Measurements from ENCODE around the gene IBSP. TPM values are rescaled to one million over a fixed set of nuclear protein-coding genes. Genes with fewer than 3 reads are reported as not detected.

The IBSP gene
- total RNA-seq, 1 donor from 2014 or later: not detected

DNA sequence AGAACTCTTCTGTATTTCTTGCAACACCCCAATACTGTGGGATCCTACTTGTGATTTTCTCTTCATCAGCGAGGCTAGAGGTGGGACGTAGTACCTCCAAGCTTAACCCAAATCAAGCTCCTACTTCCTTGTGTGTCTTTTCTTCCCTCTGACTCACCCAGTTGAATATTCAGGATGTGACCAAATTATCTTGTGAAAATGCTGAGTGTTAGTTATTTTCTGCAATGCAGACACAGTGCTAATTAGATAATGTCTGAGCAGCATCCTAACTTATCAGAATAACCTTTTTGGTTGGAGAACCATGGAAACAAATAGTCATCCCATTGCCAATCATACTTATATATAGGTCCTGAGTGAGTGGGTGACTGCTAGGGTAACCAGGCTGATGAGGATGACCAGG is 35.8 kb downstream of the IBSP start:
- no peaks in the 10 kb centered on the region for H3K27me3 ChIP-seq (ENCODE audit: low read depth)
- intact Hi-C loops (cut with micrococcal nuclease): loop anchor here (5.0 to 10.0 kb wide), 2 partner anchors 158 to 480 kb away; no protein-coding TSS in a partner anchor
- TF ChIP-seq, protein P1, sequence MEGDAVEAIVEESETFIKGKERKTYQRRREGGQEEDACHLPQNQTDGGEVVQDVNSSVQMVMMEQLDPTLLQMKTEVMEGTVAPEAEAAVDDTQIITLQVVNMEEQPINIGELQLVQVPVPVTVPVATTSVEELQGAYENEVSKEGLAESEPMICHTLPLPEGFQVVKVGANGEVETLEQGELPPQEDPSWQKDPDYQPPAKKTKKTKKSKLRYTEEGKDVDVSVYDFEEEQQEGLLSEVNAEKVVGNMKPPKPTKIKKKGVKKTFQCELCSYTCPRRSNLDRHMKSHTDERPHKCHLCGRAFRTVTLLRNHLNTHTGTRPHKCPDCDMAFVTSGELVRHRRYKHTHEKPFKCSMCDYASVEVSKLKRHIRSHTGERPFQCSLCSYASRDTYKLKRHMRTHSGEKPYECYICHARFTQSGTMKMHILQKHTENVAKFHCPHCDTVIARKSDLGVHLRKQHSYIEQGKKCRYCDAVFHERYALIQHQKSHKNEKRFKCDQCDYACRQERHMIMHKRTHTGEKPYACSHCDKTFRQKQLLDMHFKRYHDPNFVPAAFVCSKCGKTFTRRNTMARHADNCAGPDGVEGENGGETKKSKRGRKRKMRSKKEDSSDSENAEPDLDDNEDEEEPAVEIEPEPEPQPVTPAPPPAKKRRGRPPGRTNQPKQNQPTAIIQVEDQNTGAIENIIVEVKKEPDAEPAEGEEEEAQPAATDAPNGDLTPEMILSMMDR (IDR thresholded peaks at IDR 0.05; ENCODE audit: borderline replicate concordance): no peak
- no peak overlapping the region for H3K27ac ChIP-seq (replicated peaks)
- DNase-seq: no peak
- H3K4me1 ChIP-seq: peaks cover 7% of the 10 kb centered on the region
- no peak overlapping the region for H3K4me3 ChIP-seq
- H3K36me3 ChIP-seq: no peaks in the 10 kb centered on the region
- no peaks in the 10 kb centered on the region for H3K9me3 ChIP-seq (replicated peaks)

- Histone ChIP-seq H3K27ac (replicated peaks) (no peak overlapping the region), H3K36me3 (no peaks in the 10 kb centered on the region), H3K4me3 (no peak overlapping the region), H3K9me3 (replicated peaks) (no peaks in the 10 kb centered on the region), H3K27me3 (ENCODE audit: low read depth) (no peaks in the 10 kb centered on the region), H3K4me1 (peaks cover 7% of the 10 kb centered on the region)
- TF ChIP-seq, protein P1 (IDR thresholded peaks at IDR 0.05; ENCODE audit: borderline replicate concordance): no peak
- DNase-seq: no peak
- intact Hi-C loops (cut with micrococcal nuclease): loop anchor here (5.0 to 10.0 kb wide), 2 partner anchors 158 to 481 kb away; no protein-coding TSS in a partner anchor
These were observed 36.4 kb downstream of the IBSP start for GRCh38 chr4:87835743-87836142.

DNA sequence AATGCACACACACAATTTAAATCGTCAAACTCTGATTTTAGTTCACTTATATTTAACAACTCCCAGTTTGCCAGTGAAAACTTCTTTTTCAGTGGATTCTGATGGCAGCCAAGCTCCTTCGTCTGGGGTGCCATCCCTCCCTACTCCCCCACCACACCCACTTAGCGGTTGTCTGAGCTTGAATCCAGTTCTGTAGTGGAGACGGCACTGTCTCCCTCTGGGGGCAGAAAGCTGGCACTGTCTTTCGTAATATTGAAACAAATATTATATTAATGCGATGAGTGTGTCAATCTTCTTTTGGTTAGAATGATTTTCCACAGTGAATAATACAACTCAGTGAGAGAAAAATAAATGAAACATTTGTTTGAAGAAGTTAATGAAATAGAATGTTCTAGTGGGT is 38.9 kb downstream of the IBSP start:
- intact Hi-C loops (cut with micrococcal nuclease): loop anchor here (5.0 to 10.0 kb wide), 2 partner anchors 161 to 483 kb away; no protein-coding TSS in a partner anchor
- Histone ChIP-seq H3K27ac (replicated peaks) (no peak overlapping the region), H3K9me3 (replicated peaks) (no peaks in the 10 kb centered on the region), H3K36me3 (no peaks in the 10 kb centered on the region), H3K4me1 (peaks cover 7% of the 10 kb centered on the region), H3K4me3 (no peak overlapping the region), H3K27me3 (ENCODE audit: low read depth) (no peaks in the 10 kb centered on the region)
- TF ChIP-seq, protein P1 (IDR thresholded peaks at IDR 0.05; ENCODE audit: borderline replicate concordance): peak; percentile 31
- DNase-seq: no peak

DNA sequence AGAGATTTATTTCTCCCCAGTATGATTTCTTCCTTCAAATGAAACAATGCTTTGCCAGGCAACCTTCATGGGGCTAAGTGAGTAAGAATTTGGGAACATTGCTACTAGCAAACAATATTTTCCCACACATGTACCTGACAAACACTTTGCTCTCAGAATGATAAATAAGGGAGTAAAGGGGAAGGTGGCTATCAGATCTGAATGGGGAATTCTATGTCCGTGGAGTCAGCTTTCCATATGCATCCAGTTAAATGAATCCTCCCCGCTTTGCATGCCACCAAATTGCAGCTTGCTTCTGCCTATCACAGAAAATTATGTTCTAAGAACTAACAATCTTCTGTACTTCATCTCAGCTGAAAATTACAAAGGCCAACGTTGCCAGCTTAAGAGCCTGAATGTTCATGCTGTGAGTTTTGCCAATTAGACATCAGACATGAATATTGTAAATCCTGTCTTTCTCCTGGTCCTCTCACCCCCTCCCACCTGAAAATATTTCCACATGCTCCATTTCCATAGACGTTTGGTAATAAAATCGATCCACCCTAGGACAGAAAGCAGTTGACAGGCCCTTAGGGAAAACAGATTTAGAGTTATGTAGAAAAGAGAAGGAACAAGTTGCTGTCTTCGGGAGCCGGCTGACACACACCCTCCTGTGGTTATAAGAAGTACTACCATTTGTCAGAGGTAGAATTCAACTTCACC is 39.7 kb downstream of the IBSP start:
- peak; percentile 16 for DNase-seq
- Histone ChIP-seq H3K4me1 (peaks cover 11% of the 10 kb centered on the region), H3K36me3 (no peaks in the 10 kb centered on the region), H3K27me3 (ENCODE audit: low read depth) (no peaks in the 10 kb centered on the region), H3K4me3 (no peak overlapping the region), H3K9me3 (replicated peaks) (no peaks in the 10 kb centered on the region), H3K27ac (replicated peaks) (peak overlapping the region; percentile 30)
- TF ChIP-seq, protein P1 (IDR thresholded peaks at IDR 0.05; ENCODE audit: borderline replicate concordance): peak; percentile 87
- intact Hi-C loops (cut with micrococcal nuclease): loop anchor here (5.0 to 10.0 kb wide), 2 partner anchors 162 to 484 kb away; no protein-coding TSS in a partner anchor

DNA sequence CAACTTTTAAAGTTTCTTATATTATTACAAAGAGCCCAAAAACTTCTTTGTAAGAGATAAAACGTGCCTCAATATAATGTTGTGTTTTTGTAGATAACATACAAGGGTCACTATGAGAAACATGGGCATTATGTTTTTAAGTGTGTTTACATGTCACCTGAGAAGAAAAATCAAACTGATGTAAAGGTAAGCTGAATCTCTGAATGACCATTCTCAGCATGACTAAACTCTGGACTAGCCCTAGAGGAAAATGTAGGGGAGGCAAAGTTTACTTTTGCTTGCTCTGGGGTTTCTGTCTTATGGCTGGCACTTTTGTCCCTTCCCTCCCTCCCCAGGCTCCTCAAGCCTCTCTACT is 40.2 kb downstream of the IBSP start:
- intact Hi-C loops (cut with micrococcal nuclease): loop anchor here (5.0 to 10.0 kb wide), 2 partner anchors 162 to 485 kb away; no protein-coding TSS in a partner anchor
- DNase-seq: no peak
- H3K4me3 ChIP-seq: no peak overlapping the region
- H3K4me1 ChIP-seq: peaks cover 15% of the 10 kb centered on the region
- TF ChIP-seq, protein P1 (IDR thresholded peaks at IDR 0.05; ENCODE audit: borderline replicate concordance): peak; percentile 28
- peak overlapping the region; percentile 30 for H3K27ac ChIP-seq (replicated peaks)
- no peaks in the 10 kb centered on the region for H3K36me3 ChIP-seq
- H3K9me3 ChIP-seq (replicated peaks): no peaks in the 10 kb centered on the region
- H3K27me3 ChIP-seq (ENCODE audit: low read depth): no peaks in the 10 kb centered on the region
